HG02759 (cell line): ENCODE measurements around the gene RUNX3.
"Not testable (repeated sequence)": the region's sequence is repeated elsewhere in the genome, so short reads cannot be mapped to it uniquely, and the experiment has no call there.

ENCODE experiments used
- ATAC-seq: cut with Tn5 transposase; IDR thresholded peaks from one replicate; pipeline ENCODE4 v1.9.1; 2021; ENCODE audit warnings: mild to moderate bottlenecking, moderate library complexity; ENCODE audit not compliant: unreplicated experiment

RUNX3 gene

GRCh38 chr1:24903011-24903461 is 27.0 kb downstream of the RUNX3 start:
- ATAC-seq = no peak

- ATAC-seq = no peak
Measured at GRCh38 chr1:24902471-24902891, 27.6 kb downstream of the RUNX3 start.

GRCh38 chr1:24901791-24902470 is 28.1 kb downstream of the RUNX3 start:
- ATAC-seq = no peak

GRCh38 chr1:24900985-24901781 is 28.9 kb downstream of the RUNX3 start:
- ATAC-seq = no peak

GRCh38 chr1:24900486-24900849 is 29.6 kb downstream of the RUNX3 start:
- ATAC-seq = no peak

- no peak for ATAC-seq
Measured at GRCh38 chr1:24899581-24900485, 30.2 kb downstream of the RUNX3 start.

- ATAC-seq = no peak
Measured at GRCh38 chr1:24898909-24899439, 31.1 kb downstream of the RUNX3 start.

- ATAC-seq = no peak
Measured at GRCh38 chr1:24898152-24898908, 31.7 kb downstream of the RUNX3 start.

GRCh38 chr1:24897263-24898151 is 32.6 kb downstream of the RUNX3 start:
- ATAC-seq = no peak

GRCh38 chr1:24896596-24897262 is 33.3 kb downstream of the RUNX3 start:
- no peak for ATAC-seq

GRCh38 chr1:24896176-24896575 is 33.9 kb downstream of the RUNX3 start:
- ATAC-seq = no peak

GRCh38 chr1:24895511-24895910 is 34.6 kb downstream of the RUNX3 start:
- ATAC-seq = no peak

- no peak for ATAC-seq
Measured at GRCh38 chr1:24894002-24894401, 36.1 kb downstream of the RUNX3 start.

GRCh38 chr1:24893431-24893830 is 36.6 kb downstream of the RUNX3 start:
- ATAC-seq = no peak

- no peak for ATAC-seq
Measured at GRCh38 chr1:24892188-24893153, 37.6 kb downstream of the RUNX3 start.

GRCh38 chr1:24891367-24891766 is 38.7 kb downstream of the RUNX3 start:
- not testable (repeated sequence) for ATAC-seq

GRCh38 chr1:24890887-24891286 is 39.2 kb downstream of the RUNX3 start:
- no peak for ATAC-seq
